HG03064 (cell line): ENCODE results near the gene ADGRF3.
"Not testable (repeated sequence)": the region's sequence is repeated elsewhere in the genome, so short reads cannot be mapped to it uniquely, and the experiment has no call there.

Experiments
- ATAC-seq: cut with Tn5 transposase; IDR thresholded peaks from one replicate; pipeline ENCODE4 v1.9.1; 2021; ENCODE audit warnings: low read depth; ENCODE audit not compliant: unreplicated experiment

The ADGRF3 gene

DNA sequence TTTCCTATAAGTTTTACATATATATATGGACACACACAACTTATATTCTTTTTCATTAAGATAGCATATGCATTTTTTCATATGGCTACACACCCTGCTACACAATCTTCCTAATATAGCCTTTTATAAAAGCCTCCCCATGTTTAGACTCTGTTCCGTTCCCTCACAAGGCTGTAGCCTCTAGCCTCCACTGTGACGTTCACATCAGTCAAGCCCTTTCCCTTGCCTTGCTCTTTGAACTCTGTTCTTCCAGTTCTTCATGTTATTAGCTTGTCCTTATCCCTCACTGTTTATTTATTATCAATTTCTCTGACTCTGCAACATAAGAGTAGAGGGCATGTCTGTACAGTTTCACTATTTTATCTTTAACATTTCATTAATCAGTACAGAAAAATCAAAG lies 63.0 kb downstream of the ADGRF3 start:
- no peak for ATAC-seq

DNA sequence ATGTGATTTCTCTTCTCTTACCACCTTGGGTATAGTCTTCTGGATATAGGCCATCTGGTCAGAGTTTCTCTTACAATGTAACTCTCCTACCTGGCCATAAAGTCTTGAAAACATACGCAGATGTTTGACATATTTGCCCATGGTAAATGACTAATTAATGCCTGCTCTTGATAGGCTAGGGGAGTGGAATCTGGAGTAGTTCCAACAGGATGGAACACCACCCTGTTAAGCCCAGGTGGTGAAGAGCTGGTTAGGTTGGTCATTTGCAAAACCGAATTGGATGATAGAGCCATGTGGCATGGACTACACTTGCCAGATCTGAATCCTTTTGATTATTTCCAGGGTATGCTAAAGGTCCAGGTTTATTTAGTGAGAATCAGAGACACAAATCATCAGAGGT lies 65.4 kb downstream of the ADGRF3 start:
- no peak for ATAC-seq

DNA sequence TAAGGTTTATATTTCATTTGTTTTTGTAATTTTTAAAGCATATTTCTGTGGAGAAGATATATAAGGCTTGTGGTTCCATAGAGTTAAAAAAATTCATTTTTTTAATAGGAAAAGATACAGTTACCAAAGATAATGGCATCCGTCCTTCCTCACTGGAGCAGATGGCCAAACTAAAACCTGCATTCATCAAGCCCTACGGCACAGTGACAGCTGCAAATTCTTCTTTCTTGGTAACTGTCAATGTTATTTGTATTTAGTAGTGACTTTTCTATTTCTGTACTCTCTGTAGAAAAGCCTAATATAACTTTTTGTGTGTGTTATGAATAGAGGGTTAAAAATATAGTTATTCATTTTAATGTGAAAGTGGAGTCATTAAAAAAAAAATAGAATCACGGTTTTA lies 66.7 kb downstream of the ADGRF3 start:
- no peak for ATAC-seq

DNA sequence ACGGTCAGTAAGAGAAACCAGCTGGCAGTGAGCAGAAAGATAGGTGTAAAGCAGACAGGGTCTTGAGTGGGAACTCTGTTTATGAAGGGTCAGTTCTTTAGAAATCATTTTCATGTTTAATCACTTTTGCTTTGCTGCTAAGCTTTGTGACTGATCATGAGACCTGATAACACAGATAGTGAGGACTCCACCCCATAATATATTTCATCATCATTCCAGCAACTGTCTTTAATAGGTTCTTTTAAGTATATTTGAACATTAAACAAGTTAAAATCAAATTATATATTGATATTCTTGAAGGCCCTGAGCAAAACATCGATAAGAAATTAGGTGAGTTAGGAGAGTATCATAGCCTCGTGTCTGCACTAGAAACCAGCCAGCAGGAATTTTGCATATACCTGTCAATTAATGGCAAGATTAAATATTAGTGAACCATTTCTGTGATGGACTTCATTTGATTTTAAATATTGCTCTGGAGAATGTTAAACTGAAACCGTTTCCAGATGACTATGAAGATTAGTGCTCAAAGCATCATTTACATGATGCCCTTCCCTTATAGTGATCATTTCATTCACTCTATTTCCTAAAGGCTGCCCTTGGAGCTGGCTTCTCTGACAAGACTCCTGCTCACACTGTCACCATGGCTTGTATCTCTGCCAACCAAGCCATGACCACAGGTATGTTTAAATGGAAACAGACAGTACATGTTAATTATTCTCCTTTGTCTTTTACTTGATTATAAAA lies 69.9 kb downstream of the ADGRF3 start:
- no peak for ATAC-seq

DNA sequence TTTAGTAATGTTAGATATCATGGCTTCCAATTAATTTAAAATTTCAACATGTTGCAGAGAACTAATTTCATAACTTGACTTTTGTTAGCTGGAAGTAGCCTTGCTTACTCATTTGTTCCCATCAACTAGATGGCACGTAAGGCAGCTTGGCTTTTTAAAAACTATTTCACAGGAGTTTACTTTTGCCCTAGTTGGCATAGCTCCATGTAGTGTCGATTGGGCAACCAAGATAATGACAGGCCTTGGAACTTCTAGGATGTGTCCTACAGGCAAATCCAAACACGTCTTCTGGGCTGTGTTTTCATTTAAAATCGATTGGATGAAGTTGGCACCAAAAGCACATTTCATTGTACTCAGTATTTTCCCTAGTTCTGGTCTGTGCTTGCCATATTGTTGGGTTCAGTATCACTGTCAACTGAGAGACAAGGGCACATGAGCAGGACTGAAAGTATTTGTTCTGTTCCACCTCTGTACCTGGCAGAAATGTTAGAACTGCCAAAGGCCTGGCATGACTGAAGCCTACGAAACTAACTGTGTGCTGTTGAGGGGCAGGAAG lies 72.5 kb downstream of the ADGRF3 start:
- ATAC-seq = no peak

DNA sequence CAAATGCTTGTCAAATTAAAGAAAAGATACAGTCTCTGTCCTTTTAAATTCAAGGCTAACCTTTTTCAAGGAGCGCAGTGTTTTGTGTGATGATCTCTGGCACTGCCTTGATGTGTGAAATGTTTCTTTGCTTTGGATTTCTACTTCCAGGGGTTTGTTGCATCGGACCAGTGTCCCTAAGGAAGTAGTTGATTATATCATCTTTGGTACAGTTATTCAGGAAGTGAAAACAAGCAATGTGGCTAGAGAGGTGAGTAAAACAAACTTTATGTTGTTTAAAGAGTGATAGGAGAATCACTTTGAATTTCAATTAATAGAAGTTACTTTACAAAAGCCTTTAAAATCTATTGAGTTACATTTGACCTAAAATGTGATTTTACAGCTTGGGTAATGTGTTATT lies 73.1 kb downstream of the ADGRF3 start:
- ATAC-seq = no peak

DNA sequence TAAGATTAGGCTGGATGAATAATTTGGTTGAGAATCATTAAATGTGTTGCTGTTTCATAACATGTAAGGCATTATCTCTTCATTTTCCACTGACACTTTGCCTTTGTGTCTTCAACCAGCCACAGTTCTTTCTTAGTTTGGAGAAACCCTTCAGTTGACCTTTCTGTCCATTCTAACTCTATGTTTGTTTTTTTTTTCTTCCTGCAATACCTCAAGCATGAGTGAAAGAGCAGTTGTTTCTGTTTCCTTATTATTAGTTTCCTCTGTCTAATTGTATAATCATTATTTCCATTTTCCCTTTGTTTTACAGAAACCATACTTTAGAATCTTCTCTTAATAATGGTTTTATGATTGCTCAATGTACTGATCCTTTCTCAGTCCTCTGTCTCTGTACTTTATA lies 76.2 kb downstream of the ADGRF3 start:
- no peak for ATAC-seq

DNA sequence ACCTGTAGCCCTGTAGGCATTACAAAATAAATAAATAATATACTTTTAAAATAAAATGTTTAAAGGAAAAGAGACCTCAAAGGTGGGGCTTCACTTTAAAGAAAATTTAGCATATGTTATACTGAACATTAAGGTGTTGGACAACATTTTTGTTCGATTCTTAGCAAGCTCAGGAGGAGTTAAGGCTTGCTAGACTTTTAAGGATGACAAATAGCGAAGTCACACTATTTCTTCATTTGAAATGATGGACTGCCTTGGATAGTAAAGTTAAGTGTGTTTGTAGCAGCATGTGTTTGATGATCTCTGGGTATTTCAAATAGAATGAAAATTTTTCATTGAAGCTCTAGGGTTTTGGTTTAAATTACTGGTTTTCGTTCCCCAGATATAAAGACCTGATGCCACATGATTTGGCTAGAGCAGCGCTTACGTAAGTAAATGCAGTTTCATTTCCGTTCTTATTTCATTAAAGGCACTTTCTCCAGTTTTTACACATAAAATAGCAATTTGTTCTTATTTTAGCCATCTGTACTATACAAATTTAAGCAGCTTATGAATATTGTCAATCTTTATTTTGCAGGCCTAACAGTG lies 76.9 kb downstream of the ADGRF3 start:
- ATAC-seq = no peak

DNA sequence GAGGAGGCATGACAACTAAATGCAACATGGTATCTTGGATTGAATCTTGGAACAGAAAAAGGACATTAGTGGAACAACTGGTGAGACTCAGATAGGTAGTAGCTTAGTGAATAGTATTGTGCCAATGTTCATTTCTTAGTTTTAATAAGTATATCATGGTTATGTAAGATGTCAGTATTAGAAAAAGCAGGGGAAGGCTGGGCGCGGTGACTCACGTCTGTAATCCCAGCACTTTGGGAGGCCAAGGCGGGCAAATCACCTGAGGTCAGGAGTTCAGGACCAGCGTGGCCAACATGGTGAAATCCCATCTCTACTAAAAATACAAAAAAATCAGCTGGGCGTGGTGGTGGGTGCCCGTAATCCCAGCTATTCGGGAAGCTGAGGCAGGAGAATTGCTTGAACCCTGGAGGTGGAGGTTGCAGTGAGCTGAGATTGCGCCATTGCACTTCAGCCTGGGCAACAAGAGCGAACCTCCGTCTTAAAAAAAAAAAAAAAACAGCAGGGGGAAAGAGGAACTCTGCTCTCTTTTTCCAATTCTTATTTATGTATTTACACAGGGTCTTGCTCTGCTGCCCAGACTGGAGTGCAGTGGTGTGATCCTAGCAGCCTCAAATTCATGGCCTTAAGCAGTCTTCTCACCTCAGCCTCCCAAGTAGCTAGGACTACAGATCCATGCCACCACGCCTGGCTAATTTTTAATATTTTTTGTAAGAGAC lies 77.8 kb downstream of the ADGRF3 start:
- ATAC-seq = not testable (repeated sequence)

DNA sequence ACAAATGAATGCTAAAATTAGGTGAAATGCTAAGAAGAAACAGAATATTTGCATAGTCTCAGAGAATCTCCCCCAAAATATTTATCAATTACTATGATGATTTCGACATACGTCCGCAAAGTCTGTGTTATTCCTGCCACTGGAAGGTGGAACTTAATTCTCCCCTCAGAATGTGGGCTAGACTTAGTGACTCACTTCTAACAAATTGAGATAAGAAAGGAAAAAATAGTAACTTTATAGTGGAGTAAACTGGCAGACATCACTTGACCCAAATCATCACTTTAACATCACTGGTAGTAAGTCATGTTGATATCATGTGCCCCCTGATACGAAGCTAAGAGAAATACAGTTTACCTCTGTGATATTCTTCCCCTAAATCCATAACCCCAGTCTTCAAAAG lies 78.4 kb downstream of the ADGRF3 start:
- no peak for ATAC-seq

DNA sequence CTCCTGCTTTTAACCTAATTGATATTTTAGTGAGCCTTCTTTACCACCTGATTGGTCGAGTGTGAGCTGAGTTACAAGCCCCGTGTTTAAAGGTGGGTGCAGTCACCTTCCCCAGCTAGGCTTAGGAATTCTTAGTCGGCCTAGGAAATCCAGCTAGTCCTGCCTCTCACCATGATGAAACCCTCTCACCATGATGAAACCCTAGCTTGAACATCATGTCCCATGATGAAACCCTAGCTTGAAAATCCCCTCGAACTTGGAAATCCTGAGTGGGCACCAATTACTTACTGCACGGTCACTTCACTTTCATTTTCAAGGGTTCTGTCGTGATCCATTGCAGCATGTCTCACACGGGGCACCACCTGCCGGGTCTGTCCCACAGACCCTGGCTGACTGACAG lies 87.8 kb downstream of the ADGRF3 start:
- not testable (repeated sequence) for ATAC-seq
